DMS53 treated with DMSO at 0.1 percent for 48 hours (cell line): ENCODE data around the gene SLC17A4.
"Not testable (repeated sequence)": the region's sequence is repeated elsewhere in the genome, so short reads cannot be mapped to it uniquely, and the experiment has no call there.

ENCODE experiments used
- DNase-seq: peaks from one replicate; lab custom pipeline; 2025; ENCODE audit not compliant: unreplicated experiment; lab: John Stamatoyannopoulos, UW

SLC17A4 gene

DNA sequence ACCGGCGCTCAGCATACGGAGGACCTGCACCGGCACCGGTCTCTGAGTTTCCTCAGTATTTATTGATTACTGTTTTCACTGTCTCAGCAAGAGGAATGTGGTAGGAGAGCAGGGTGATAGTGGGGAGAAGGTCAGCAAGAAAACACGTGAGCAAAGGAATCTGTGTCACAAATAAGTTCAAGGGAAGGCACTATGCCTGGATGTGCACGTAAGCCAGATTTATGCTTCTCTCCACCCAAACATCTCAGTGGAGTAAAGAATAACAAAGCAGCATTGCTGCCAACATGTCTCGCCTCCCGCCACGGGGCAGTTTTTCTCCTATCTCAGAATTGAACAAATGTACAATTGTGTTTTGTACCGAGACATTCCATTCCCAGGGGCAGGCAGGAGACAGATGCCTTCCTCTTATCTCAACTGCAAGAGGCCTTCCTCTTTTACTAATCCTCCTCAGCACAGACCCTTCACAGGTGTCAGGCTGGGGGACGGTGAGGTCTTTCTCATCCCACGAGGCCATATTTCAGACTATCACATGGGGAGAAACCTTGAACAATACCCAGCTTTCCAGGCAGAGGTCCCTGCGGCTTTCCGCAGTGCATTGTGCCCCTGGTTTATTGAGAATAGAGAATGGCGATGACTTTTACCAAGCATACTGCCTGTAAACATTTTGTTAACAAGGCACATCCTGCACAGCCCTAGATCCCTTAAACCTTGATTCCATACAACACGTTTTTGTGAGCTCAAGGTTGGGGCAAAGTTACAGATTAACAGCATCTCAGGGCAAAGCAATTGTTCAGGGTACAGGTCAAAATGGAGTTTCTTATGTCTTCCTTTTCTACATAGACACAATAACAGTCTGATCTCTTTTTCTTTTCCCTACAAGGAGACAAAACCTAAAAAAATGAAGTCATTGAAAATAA, 5.7 kb upstream of the SLC17A4 start:
- not testable (repeated sequence) for DNase-seq

- DNase-seq = no peak
Measured at GRCh38 chr6:25749837-25750236, 4.7 kb upstream of the SLC17A4 start.

DNA sequence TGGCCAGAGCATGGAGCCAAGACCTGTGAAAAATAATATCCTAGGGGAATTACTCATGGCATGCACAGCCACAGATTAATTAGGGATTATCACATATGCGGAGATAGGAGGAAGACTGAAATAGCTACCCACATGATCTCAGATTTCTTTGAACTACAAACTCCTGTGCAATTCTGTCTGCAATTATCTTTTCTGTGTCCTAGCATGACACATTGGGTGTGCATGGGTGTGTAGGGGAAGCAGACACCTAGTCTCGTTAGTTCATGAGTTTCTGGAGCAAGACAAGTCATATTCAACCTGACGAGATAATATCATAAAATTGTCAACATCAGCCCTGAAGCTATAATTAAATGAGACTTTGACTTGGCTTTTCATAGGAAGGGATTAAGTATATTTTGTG, 3.6 kb upstream of the SLC17A4 start:
- no peak for DNase-seq

- DNase-seq = no peak
Measured at GRCh38 chr6:25753079-25753478, 1.5 kb upstream of the SLC17A4 start.

- peak; percentile 9 for DNase-seq
Measured at GRCh38 chr6:25755483-25755882, 941 bp downstream of the SLC17A4 start.

GRCh38 chr6:25756382-25757363, 2.1 kb downstream of the SLC17A4 start:
- no peak for DNase-seq

GRCh38 chr6:25757936-25758642, 3.5 kb downstream of the SLC17A4 start:
- DNase-seq = no peak

GRCh38 chr6:25764611-25765010, 10.1 kb downstream of the SLC17A4 start:
- no peak for DNase-seq

DNA sequence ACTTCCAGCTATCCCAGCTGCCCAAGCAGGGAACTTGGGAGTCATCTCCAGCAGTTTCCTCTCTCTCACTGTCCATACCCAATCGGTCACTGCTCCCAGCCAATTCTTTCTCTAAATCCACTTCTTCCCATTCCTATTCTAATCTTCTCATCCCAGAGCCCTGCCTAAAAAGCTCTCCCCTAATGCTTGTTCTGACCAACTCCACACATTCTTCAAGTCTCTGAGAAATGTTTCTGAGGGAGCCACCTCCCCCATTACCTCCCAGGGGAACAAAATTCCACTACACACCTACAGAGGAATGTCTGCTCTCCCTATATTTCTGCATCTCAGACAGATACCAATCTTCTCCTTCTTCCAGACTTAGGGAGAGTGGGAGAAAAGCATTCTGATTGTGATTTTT, 14.0 kb downstream of the SLC17A4 start:
- no peak for DNase-seq

GRCh38 chr6:25769983-25770382, 15.4 kb downstream of the SLC17A4 start:
- no peak for DNase-seq

DNA sequence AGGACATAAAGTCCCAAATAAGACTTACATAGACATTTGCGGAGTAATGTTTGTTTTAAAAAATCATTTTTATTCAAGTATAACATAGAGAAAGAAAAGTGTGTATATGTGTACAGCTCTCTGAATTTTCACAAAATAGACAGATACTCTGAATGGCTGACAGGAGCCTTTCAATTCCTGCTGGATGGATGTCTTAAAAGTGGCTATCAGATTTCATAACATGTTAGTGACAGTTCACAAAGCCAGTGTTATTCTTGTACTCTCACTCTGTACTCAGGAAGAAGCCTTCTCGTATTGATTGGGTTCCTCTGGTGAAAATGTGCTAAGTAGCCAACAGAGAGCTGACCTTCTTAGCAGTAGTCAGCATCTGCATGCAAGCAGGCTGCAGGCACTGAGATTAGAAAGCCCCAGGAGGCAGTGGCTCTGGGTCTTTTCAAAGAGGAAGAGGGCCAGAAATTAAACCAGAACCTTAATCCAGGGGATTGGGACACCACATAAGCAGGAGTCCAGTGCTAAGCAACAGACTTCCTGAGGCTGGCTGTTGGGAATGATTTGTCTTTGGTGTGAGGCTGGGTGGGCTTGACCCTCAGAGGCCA, 19.7 kb downstream of the SLC17A4 start:
- DNase-seq = no peak

GRCh38 chr6:25777031-25777430, 22.5 kb downstream of the SLC17A4 start:
- DNase-seq = no peak

DNA sequence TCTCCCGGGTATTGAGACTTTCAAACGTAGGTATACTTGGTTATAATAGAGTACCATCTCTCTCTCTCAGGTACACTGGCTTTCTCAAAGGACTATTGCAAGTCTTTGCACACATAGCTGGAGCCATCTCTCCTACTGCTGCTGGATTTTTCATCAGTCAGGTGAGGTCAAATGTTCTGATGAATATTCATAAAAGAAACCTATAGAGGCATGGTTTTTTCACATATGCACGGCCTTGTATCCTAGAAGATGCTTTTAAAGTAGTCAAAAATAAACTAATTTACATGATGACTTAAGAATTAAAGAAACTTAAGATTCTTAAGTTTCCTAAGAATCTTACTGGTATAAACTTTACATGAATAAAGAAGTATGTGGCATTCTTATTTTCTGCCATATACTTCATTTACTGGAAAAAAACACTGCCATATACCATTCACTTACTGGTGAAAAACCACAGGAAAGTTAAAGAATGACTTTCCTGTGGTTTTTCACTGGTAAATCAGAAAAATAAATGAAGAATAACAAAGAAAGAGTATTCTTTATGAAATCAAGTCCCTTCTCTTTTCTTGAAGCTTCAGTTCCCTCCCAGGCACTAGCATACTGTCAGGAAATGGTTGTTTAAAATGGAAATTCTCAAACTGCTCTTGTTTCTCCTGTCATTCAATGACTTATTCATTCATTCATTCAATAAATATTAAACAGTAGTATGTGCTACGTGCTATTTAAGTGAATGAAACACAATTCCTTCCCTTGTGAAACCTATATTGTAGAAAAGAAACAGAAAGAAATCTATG, 23.5 kb downstream of the SLC17A4 start:
- no peak for DNase-seq

DNA sequence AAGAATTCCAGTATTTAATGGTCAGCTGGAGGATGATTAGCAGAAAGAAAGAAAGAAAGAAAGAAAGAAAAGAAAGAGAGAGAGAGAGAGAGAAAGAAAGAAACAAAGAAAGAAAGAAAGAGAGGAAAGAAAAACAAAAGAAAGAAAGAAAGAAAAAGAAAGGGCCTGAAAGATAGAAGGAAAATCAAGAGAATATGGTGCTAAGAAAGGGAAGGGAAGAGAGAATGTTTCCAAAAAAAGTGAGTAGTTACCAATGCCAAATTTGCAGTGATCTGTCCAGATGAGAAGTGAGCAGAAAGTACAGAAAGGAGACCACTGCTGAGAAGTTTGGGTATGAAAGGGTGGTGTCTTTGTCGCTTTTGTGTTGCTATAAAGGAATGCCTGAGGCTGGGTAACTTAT, 26.6 kb downstream of the SLC17A4 start:
- no peak for DNase-seq

- no peak for DNase-seq
Measured at GRCh38 chr6:25787428-25787827, 32.9 kb downstream of the SLC17A4 start.

GRCh38 chr6:25788305-25788922, 33.9 kb downstream of the SLC17A4 start:
- peak; percentile 19 for DNase-seq

- no peak for DNase-seq
Measured at GRCh38 chr6:25789475-25789874, 34.9 kb downstream of the SLC17A4 start.

- no peak for DNase-seq
Measured at GRCh38 chr6:25792016-25792415, 37.5 kb downstream of the SLC17A4 start.

DNA sequence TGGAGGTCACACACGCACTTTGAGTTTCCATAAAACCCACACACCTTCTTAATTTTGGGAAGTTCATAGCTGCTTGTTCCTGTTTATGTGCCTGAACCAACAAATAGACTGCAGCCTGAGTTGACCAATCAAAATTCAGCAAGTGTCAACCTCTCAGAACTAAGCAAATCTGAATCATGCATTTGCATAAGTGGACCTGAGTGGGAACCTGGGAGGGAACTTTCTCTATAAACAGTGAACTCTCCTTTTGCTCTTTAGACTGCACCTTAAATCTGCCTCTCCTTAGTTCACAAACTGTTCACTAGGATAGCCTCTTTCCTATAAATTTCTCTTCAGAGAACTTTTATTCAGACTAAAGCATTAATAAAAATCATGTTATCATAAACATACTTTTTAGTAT, 39.4 kb downstream of the SLC17A4 start:
- no peak for DNase-seq
